HepG2 (cell line): ENCODE measurements around the gene TBC1D16. TPM values are rescaled to one million over a fixed set of nuclear protein-coding genes. Genes with fewer than 3 reads are reported as not detected.

Source experiments
- AHR ChIP-seq: IDR thresholded peaks from 2 replicates; pipeline ENCODE4 v1.6.1; 2018; ENCODE audit warnings: missing genetic modification reagents, missing compliant biosample characterization
- ATAD3A ChIP-seq: sonication (generic); formaldehyde crosslinking; IDR thresholded peaks from 2 replicates; pipeline ENCODE4 v1.4.0; 2020; ENCODE audit warnings: missing genetic modification reagents
- DMAP1 ChIP-seq: IDR thresholded peaks from 2 replicates; pipeline ENCODE4 v1.6.1; 2016
- FOXA1 ChIP-seq, 2 experiments: fragments of 450-650 bp in 1 of 2; sonication (generic) in 1 of 2; formaldehyde crosslinking in 1 of 2; IDR thresholded peaks; 2 replicates each; pipeline versions ENCODE4 v1.4.0 to v1.6.1; 2016 to 2020; ENCODE audit warnings: missing genetic modification reagents in 1 of 2
- HNRNPL ChIP-seq: fragments of 200-400 bp; formaldehyde crosslinking; IDR thresholded peaks from 2 replicates; pipeline ENCODE4 v1.6.1; 2017; ENCODE audit warnings: mild to moderate bottlenecking, low read depth, low read length
- KDM4B ChIP-seq: sonication (generic); formaldehyde crosslinking; IDR thresholded peaks from 2 replicates; pipeline ENCODE4 v1.4.0; 2020; ENCODE audit warnings: missing genetic modification reagents
- MNT ChIP-seq: fragments of 450-650 bp; IDR thresholded peaks from 2 replicates; pipeline ENCODE4 v1.6.1; 2016
- NCOA5 ChIP-seq: sonication (generic); formaldehyde crosslinking; IDR thresholded peaks from 2 replicates; pipeline ENCODE4 v1.4.0; 2020; ENCODE audit warnings: missing genetic modification reagents
- NFE2 ChIP-seq: sonication (generic); formaldehyde crosslinking; IDR thresholded peaks from 2 replicates; pipeline ENCODE4 v1.4.0; 2020; ENCODE audit warnings: missing genetic modification reagents
- ONECUT2 ChIP-seq: sonication (generic); formaldehyde crosslinking; IDR thresholded peaks from 2 replicates; pipeline ENCODE4 v1.4.0; 2020; ENCODE audit warnings: missing genetic modification reagents
- PHF21A ChIP-seq: sonication (generic); formaldehyde crosslinking; IDR thresholded peaks from 2 replicates; pipeline ENCODE4 v1.5.0; 2020; ENCODE audit warnings: mild to moderate bottlenecking, missing genetic modification reagents
- PRDM15 ChIP-seq: sonication (generic); formaldehyde crosslinking; IDR thresholded peaks from 2 replicates; pipeline ENCODE4 v1.4.0; 2020; ENCODE audit warnings: missing genetic modification reagents
- PTBP1 ChIP-seq: fragments of 200-400 bp; formaldehyde crosslinking; IDR thresholded peaks from 2 replicates; pipeline ENCODE4 v1.6.1; 2018; ENCODE audit warnings: low read length, low read depth; ENCODE audit not compliant: poor library complexity, severe bottlenecking
- RARA ChIP-seq: IDR thresholded peaks from 2 replicates; pipeline ENCODE4 v1.6.1; 2016; ENCODE audit warnings: missing genetic modification reagents, missing compliant biosample characterization
- RCOR2 ChIP-seq: IDR thresholded peaks from 2 replicates; pipeline ENCODE4 v1.6.1; 2016; ENCODE audit warnings: missing biosample characterization, missing genetic modification reagents
- SP4 ChIP-seq: sonication (generic); formaldehyde crosslinking; IDR thresholded peaks from 2 replicates; pipeline ENCODE4 v1.8.1; 2023; ENCODE audit warnings: mild to moderate bottlenecking, missing genetic modification reagents
- TEAD3 ChIP-seq: optimal IDR thresholded peaks from 2 replicates; pipeline ENCODE3; 2016; ENCODE audit warnings: borderline replicate concordance
- ZBTB3 ChIP-seq: sonication (generic); formaldehyde crosslinking; IDR thresholded peaks from 2 replicates; pipeline ENCODE4 v1.4.0; 2020; ENCODE audit warnings: low read depth, mild to moderate bottlenecking, moderate library complexity, missing genetic modification reagents, borderline replicate concordance
- ZKSCAN8 ChIP-seq: IDR thresholded peaks from 2 replicates; pipeline ENCODE4 v1.6.1; 2016; ENCODE audit warnings: borderline replicate concordance, missing genetic modification reagents, missing compliant biosample characterization
- ZNF138 ChIP-seq: sonication (generic); formaldehyde crosslinking; IDR thresholded peaks from 2 replicates; pipeline ENCODE4 v1.5.0; 2020; ENCODE audit warnings: mild to moderate bottlenecking, low read depth, missing genetic modification reagents
- ZNF280B ChIP-seq: sonication (generic); formaldehyde crosslinking; IDR thresholded peaks from 2 replicates; pipeline ENCODE4 v1.5.0; 2020; ENCODE audit warnings: missing genetic modification reagents, mild to moderate bottlenecking, borderline replicate concordance
- ZNF3 ChIP-seq: IDR thresholded peaks from 2 replicates; pipeline ENCODE4 v1.7.0; 2017; ENCODE audit warnings: inconsistent platforms
- ZNF703 ChIP-seq: sonication (generic); formaldehyde crosslinking; IDR thresholded peaks from 2 replicates; pipeline ENCODE4 v1.5.1; 2020; ENCODE audit warnings: missing genetic modification reagents, mild to moderate bottlenecking, moderate library complexity, borderline replicate concordance
- ZNF724P ChIP-seq: sonication (generic); formaldehyde crosslinking; IDR thresholded peaks from 2 replicates; pipeline ENCODE4 v1.8.0; 2022; ENCODE audit warnings: missing genetic modification reagents, borderline replicate concordance
- ZNF792 ChIP-seq: IDR thresholded peaks from 2 replicates; pipeline ENCODE4 v1.6.1; 2016
- polyA plus RNA-seq, 8 experiments: library from polyadenylated mRNA; depleted of rRNA in 3 of 8; stranded (reverse) in 7 of 8; unstranded in 1 of 8; fragments of >200 nt; fragmentation: Illumina TruSeq in 4 of 8; extraction: Trizol in 4 of 8; gene quantifications; 2 replicates each; pipeline versions ENCODE4 v1.2.1 to v1.2.3, GENCODE V29; 2011 to 2016; ENCODE audit warnings: low read depth in 4 of 8, missing spikeins in 1 of 8, mixed read lengths in 1 of 8; ENCODE audit not compliant: insufficient read depth in 1 of 8
- total RNA-seq, 5 experiments: library from RNA; depleted of rRNA; stranded (reverse); fragments of >200 nt; fragmentation: Illumina TruSeq; extraction: Trizol; gene quantifications; 2 replicates each; pipeline ENCODE4 v1.2.3, GENCODE V29; 2016; ENCODE audit warnings: low read depth in 1 of 5

Gene TBC1D16
- total and polyA plus RNA-seq, 2 of the 13 experiments (the other 11 are each of a cell fraction or from before 2014, with no cell fraction given): 14.9 to 24.9 TPM

GRCh38 chr17:79888811-79889634 lies 146.6 kb downstream of the TBC1D16 start (continued):
- TF ChIP-seq ZNF280B (CRISPR knock-in tag): no peak; the same call in 1 of the 2 replicates
- TF ChIP-seq ZNF792 (CRISPR knock-in tag): no peak; the same call in 1 of the 2 replicates
- TF ChIP-seq PHF21A: no peak
- peak; percentile 37 for TF ChIP-seq TEAD3 (CRISPR knock-in tag)
- no peak for TF ChIP-seq SP4 (CRISPR knock-in tag)
- TF ChIP-seq MNT: no peak
- TF ChIP-seq RCOR2: no peak
- TF ChIP-seq NFE2 (CRISPR knock-in tag): no peak
- TF ChIP-seq ATAD3A: no peak
- TF ChIP-seq PRDM15: no peak
- no peak for TF ChIP-seq AHR (CRISPR knock-in tag)
- TF ChIP-seq ONECUT2 (CRISPR knock-in tag): no peak
- no peak for TF ChIP-seq FOXA1 (IDR thresholded peaks at IDR 0.05)
- TF ChIP-seq FOXA1 (CRISPR knock-in tag; IDR thresholded peaks at IDR 0.05): no peak
- no peak for TF ChIP-seq ZKSCAN8 (CRISPR knock-in tag)
- no peak for TF ChIP-seq ZNF138 (CRISPR knock-in tag)
- TF ChIP-seq ZNF3 (CRISPR knock-in tag): no peak
- TF ChIP-seq ZBTB3 (CRISPR knock-in tag): no peak
- TF ChIP-seq ZNF724P (CRISPR knock-in tag): no peak
- no peak for TF ChIP-seq ZNF703 (CRISPR knock-in tag)
- no peak for TF ChIP-seq DMAP1 (CRISPR knock-in tag)
- no peak for TF ChIP-seq NCOA5 (CRISPR knock-in tag)
- 0 out of 2 replicates have a peak, but pooled peaks have one; percentile 74 for TF ChIP-seq HNRNPL
- TF ChIP-seq RARA (CRISPR knock-in tag): peak; percentile 36; the same call in 1 of the 2 replicates
- no peak for TF ChIP-seq KDM4B
- TF ChIP-seq PTBP1: peak; percentile 18
